Activated CD8-positive, alpha-beta memory T cell treated with anti-CD3 and anti-CD28 coated beads, Interleukin-2, amount 50 U/mL, for 4 hours (primary cell): Measurements from ENCODE around the gene VRK1.

ENCODE experiments used
- DNase-seq: peaks from one replicate; pipeline ENCODE4 v3.0.0-alpha.2; 2020

Gene VRK1

DNA sequence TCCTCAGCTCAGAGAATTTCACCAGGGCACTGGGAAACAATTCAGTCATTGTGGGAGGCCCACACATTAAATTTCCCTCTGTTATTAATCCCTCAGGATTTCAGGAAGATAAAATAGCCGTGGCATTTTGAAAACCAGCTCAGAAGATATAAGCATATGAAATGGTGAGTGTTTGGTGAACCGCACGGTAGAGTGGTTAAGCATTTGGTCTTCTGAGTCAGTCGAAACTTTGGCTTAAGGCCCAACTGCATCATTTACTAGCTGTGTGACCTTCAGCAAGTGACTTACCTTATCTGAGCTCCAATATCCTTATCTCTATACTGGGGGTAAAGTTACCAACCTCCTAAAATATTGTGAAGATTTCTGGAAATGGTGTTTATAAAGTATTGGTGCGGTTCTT lies 5.2 kb upstream of the VRK1 start:
- no peak for DNase-seq

DNA sequence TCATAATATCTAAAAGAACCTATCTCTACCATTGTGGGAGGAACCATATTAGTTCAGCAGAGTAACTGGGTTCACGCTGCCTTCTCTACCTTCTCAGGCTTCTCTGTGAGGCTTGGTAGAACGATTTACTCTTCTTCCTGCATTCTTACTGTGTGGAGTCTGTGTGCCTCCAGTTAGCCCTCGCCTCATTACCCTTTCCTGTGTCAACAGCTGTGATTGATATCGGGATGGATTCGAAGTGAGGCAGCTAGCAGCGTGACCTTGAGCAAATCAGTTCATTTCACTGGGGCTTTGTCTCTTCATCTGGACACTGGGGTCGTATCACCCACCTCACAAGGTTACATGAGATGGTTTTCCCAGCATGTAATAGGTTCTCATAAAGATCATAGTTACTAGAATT lies 4.6 kb upstream of the VRK1 start:
- no peak for DNase-seq

DNA sequence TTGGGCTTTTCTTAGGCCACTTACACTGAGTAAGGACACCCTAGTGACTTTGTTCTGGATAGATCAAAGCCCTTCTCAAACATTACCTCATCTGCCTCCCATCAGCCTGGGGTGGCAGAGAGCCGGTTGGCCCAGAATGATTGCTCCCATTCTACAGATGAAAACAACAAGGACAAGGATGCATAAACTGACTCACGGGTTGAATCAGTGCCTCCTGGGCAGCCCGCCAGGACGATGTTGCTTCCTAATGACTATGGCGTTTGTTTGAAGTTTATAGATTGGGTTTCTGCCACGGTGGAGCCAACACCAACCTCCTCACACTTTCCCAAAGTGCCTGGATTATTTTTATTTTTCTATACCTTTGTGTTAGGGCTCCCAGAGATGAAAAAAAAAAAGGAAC lies 3.6 kb upstream of the VRK1 start:
- DNase-seq = no peak

- no peak for DNase-seq
These were observed 1.9 kb upstream of the VRK1 start for GRCh38 chr14:96795109-96795828.

DNA sequence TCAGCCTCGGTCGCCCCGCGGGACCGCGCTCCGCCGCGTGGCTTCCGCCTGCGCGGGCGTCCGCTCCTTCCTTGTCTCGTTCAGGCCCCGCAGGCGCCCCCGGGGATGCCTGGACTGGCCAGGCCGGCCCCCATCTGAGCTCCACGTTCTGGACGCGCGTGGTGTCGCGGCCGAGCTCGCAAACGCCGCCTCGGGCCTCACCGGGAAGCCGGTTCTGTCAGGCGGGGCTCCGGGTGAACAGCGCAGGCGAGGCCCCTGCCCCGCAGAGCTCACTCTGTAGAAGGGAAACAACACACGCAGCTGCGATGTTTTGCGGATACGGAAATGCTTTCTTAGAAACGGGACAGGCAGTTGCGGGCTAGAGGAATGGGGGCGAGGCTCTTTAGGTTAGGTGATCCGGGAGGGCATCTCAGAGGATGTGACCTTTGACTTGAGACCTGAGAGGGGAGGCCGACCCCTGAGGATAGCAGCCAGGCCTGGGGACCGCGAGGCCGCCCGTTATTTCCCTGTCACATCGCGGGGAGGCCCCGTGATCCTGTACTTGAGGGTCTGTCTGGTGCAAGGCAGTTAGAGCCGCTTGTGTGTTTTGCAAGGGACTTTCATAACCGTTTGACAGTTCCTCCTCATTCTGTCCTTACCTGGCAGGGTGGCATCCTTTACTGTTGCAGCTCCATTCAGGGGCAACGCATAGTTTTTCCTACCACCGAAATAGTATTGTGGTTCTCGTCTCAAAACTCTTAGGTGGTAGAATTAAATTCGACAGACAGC lies 584 bp downstream of the VRK1 start:
- peak; percentile 22 for DNase-seq

- no peak for DNase-seq
These were observed 1.8 kb downstream of the VRK1 start for GRCh38 chr14:96798956-96799355.

GRCh38 chr14:96799489-96800054 lies 2.4 kb downstream of the VRK1 start:
- DNase-seq = no peak

GRCh38 chr14:96801931-96802330 lies 4.7 kb downstream of the VRK1 start:
- DNase-seq = no peak

DNA sequence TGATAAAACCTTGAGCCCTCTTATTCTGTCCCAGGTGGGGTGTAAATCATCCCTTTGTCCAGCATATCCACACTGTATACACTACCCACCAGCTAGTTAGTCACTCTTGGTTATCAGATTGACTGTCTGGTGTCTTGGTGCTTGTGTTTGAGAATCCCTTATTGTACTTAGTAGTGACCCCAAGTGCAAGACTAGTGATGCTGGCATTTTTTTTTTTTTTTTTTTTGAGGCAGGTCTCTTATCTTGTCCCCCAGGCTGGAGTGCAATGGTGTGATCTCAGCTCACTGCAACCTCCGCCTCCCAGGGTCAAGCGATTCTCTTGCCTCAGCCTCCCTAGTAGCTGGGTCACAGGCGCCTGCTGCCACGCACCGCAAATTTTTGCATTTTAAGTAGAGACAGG lies 5.8 kb downstream of the VRK1 start:
- no peak for DNase-seq

GRCh38 chr14:96803958-96804357 lies 6.8 kb downstream of the VRK1 start:
- DNase-seq = no peak

DNA sequence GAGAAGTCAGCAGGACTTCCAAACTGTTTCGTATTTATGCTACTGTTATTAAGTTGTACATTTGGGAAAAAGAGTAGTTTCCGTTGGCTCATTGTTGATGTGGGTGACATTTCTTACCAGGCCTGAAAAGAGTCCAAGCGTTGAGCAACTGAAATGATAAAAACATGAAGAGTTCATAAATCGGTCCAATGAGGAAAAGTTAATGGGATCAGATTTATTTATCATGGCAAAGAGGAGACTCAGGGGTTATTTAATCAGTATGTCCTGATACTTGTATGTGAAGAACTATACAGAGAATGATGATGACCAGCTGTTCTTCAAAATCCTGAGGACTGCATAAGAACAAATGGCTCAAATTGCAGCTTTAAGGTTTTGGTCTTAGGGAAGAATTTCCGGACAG lies 7.7 kb downstream of the VRK1 start:
- no peak for DNase-seq

- no peak for DNase-seq
These were observed 8.8 kb downstream of the VRK1 start for GRCh38 chr14:96805956-96806355.

DNA sequence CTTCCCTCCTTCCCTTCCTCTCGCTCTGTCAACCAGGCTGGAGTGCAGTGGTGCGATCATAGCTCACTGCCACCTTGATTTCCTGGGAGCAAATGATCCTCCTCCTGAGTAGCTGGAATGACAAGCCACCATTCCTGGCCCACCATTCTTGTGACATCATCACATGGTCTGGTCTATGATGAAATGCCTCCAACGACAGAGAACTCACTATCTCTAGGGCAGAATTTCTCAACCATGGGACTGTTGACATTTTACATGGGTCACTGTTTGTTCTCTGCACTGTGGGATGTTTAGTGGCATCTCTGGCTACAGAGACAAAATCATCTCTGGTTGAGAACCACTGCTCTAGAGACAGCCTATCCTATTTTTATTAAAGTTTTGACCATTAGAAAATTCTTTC lies 9.7 kb downstream of the VRK1 start:
- no peak for DNase-seq

DNA sequence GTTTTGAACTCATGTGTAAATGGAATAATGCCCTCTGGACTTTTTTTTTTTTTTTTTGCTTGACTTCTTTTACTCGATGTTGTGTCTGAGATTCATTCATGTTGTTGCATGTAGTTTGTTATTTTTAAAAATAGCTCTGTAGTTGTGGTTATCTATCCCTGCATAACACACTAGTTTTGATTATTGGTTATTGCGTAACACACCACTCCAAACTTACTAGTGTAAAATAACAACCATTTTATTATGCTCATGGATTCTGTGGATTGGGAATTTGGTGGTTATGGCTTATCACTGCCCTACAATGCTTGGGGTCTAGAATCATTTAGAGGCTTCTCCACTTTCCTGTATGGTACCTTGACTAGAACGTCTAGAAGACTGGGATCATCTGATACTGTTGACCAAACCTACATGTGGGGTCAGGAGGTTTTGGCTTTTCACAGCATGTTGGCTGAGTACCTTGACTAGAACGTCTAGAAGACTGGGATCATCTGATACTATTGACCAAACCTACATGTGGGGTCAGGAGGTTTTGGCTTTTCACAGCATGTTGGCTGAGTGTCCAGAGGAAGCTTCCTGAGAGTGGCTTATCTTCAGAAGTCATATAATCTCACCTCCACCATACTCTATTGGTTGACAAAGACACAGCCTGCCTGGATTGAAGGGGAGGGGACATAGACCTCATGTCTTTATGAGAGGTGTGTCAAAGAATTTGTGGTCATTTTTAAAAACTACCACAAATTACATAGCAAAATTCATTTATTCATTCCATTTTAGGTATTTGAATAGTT lies 11.6 kb downstream of the VRK1 start:
- DNase-seq = no peak

DNA sequence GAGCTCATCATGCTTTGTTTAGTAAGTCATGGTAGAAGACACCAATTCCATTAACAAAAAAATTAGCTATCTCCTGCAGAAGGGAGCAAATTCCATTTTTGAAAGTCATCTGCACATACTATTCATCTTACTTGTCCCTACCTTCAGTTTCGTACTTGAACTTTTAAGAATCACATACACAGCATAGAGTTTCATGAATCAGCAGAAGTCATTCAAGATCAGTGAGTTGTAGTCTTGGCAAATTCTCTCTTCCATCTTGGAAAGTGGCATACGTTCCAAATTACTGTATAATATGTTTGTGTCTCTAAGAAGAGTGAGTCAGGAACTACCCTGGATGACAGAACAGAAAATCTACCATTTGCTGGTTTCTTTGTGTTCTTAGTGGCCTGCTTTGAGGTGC lies 14.1 kb downstream of the VRK1 start:
- DNase-seq = no peak

GRCh38 chr14:96811985-96812667 lies 14.9 kb downstream of the VRK1 start:
- DNase-seq = no peak

DNA sequence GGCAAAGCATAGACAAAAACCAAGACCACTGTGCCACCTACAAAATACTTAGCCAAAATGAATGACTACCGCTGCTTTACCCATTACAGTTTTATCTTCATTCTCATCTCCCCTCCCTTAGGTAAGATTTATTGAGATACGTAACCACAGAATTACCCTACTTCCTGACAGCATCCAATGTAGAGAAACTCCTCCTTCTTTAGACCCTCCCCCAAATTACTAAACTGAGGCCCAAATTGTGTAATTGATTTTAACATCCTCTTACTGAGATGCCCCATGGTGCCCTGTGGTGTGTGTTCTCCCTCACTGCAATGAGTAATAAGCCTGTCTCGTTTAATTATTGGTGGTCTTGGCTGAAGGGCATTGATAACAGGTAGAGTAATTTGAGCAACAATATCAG lies 19.1 kb downstream of the VRK1 start:
- DNase-seq = no peak

GRCh38 chr14:96817750-96818666 lies 20.8 kb downstream of the VRK1 start:
- no peak for DNase-seq

GRCh38 chr14:96821501-96821900 lies 24.3 kb downstream of the VRK1 start:
- no peak for DNase-seq

DNA sequence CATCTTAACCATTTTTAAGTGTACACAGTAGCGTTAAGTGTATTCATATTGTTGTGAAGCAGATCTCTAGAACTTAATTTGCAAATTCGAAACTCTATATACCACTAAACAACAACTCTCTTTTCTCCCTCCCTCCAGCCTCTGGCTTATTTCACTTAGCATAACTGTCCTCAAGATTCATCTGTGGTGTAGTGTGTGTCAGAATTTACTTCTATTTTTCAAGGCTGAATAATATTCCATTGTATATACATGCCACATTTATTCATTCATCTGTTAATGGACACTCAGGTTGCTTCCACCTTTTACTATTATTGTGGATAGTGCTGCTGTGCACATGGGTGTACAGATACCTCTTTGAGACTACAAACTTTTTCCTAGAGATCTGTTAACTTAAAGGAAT lies 26.5 kb downstream of the VRK1 start:
- no peak for DNase-seq

DNA sequence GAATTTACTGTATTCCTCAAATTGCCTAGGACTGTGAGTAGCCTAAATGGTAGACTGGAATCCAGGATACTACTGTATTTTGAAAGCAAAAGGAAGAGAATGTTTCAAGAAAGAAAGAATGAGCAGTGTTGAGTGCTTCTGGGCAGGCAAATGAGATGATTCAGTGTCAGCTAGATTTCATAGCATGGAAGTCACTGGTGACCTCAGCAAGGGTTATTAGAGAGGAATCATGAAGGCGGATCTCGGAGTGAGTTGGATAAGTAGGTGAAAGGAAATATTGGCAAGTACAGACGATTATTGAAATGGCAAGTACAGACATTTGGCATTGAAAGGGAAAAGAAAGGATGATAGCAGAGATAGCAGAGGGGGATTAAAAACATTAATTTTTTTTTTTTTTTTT lies 27.1 kb downstream of the VRK1 start:
- DNase-seq = no peak

DNA sequence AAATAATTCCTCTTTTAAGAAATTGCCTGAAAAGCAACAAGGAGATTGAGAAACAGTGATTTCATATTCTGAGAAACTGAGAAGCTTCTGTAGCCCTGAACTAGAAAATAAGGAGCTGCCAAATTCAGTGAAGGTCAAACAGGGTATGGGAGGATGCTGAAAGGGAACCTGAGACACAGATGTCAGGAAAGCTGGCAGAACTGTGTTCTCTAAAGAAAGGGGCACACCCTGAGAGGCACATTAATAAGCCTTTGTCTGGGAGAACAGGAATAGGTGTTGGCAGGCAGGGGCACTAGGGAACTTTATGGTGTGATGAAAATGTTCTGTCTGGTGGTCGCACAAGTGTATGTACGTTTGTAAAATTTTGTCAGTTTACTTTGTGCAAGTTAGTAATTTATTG lies 29.6 kb downstream of the VRK1 start:
- DNase-seq = no peak
